Measurements from ENCODE around the gene FBXO24.
"Not testable (repeated sequence)": the region's sequence is repeated elsewhere in the genome, so short reads cannot be mapped to it uniquely, and the experiment has no call there.

GRCh38 chr7:100548446-100548845 is 37.7 kb upstream of the FBXO24 start:
- TF ChIP-seq, protein P1, sequence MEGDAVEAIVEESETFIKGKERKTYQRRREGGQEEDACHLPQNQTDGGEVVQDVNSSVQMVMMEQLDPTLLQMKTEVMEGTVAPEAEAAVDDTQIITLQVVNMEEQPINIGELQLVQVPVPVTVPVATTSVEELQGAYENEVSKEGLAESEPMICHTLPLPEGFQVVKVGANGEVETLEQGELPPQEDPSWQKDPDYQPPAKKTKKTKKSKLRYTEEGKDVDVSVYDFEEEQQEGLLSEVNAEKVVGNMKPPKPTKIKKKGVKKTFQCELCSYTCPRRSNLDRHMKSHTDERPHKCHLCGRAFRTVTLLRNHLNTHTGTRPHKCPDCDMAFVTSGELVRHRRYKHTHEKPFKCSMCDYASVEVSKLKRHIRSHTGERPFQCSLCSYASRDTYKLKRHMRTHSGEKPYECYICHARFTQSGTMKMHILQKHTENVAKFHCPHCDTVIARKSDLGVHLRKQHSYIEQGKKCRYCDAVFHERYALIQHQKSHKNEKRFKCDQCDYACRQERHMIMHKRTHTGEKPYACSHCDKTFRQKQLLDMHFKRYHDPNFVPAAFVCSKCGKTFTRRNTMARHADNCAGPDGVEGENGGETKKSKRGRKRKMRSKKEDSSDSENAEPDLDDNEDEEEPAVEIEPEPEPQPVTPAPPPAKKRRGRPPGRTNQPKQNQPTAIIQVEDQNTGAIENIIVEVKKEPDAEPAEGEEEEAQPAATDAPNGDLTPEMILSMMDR (IDR thresholded peaks at IDR 0.05): not testable (repeated sequence)
- TF ChIP-seq EP300, POLR2AphosphoS5 (IDR thresholded peaks at IDR 0.05): not testable (repeated sequence)

Measured in stomach (tissue), 4 donors.